Mesenchymal stem cell (in vitro differentiated cells and primary cell): ENCODE results near the gene LAP3.

ENCODE experiments used
- DNase-seq: peaks from one replicate; pipeline ENCODE4 v3.0.0-alpha.2; 2013
- H2AFZ ChIP-seq: one replicate; pipeline ENCODE4 v1.6.1; 2013; ENCODE audit warnings: low read depth, mild to moderate bottlenecking, control low read depth, inconsistent platforms, low read length, moderate library complexity
- H2AK5ac ChIP-seq: 2 replicates; pipeline ENCODE4 v1.6.1; 2013; ENCODE audit warnings: low read length, moderate library complexity, mild to moderate bottlenecking, inconsistent platforms; ENCODE audit not compliant: severe bottlenecking
- H2BK120ac ChIP-seq: one replicate; pipeline ENCODE4 v1.6.1; 2013; ENCODE audit warnings: low read depth, mild to moderate bottlenecking, inconsistent platforms, low read length, moderate library complexity
- H2BK12ac ChIP-seq, 2 experiments: one replicate each; pipeline ENCODE4 v1.6.1; 2013; ENCODE audit warnings: inconsistent platforms in 2 of 2, low read length in 2 of 2, mild to moderate bottlenecking in 2 of 2, moderate library complexity in 2 of 2, control low read depth in 1 of 2
- H2BK15ac ChIP-seq: one replicate; pipeline ENCODE4 v1.6.1; 2013; ENCODE audit warnings: mild to moderate bottlenecking, low read depth, inconsistent platforms; ENCODE audit not compliant: poor library complexity, severe bottlenecking
- H2BK5ac ChIP-seq: 2 replicates; pipeline ENCODE4 v1.6.1; 2013; ENCODE audit warnings: low read depth, mild to moderate bottlenecking, low read length, control low read depth, inconsistent platforms; ENCODE audit not compliant: poor library complexity, severe bottlenecking
- H3K14ac ChIP-seq, 2 experiments: one replicate each; pipeline ENCODE4 v1.6.1; 2013; ENCODE audit warnings: inconsistent platforms in 2 of 2, low read length in 2 of 2, control low read depth in 1 of 2, mild to moderate bottlenecking in 1 of 2, moderate library complexity in 1 of 2
- H3K18ac ChIP-seq, 2 experiments: one replicate each; pipeline ENCODE4 v1.6.1; 2013; ENCODE audit warnings: inconsistent platforms in 2 of 2, low read length in 2 of 2, control low read depth in 1 of 2, low read depth in 1 of 2, mild to moderate bottlenecking in 1 of 2
- H3K23ac ChIP-seq, 2 experiments: one replicate each; pipeline ENCODE4 v1.6.1; 2013; ENCODE audit warnings: inconsistent platforms in 2 of 2, low read length in 2 of 2, mild to moderate bottlenecking in 2 of 2, moderate library complexity in 2 of 2, control low read depth in 1 of 2
- H3K27ac ChIP-seq: 2 replicates; pipeline ENCODE4 v1.5.1; 2013; ENCODE audit warnings: mild to moderate bottlenecking, moderate library complexity, low read length, control low read depth, inconsistent platforms; ENCODE audit not compliant: poor library complexity, severe bottlenecking
- H3K27me3 ChIP-seq, 2 experiments: 2 replicates each; pipeline versions ENCODE4 v1.6.1 to v1.7.0; 2013; ENCODE audit warnings: low read length in 2 of 2, mild to moderate bottlenecking in 2 of 2, moderate library complexity in 2 of 2, control low read depth in 1 of 2, inconsistent platforms in 1 of 2; ENCODE audit not compliant: control insufficient read depth in 1 of 2, insufficient read depth in 1 of 2
- H3K36me3 ChIP-seq, 2 experiments: 2 replicates each; pipeline versions ENCODE4 v1.6.1 to v1.7.0; 2013; ENCODE audit warnings: low read length in 2 of 2, control low read depth in 1 of 2, inconsistent platforms in 1 of 2, low read depth in 1 of 2, mild to moderate bottlenecking in 1 of 2; ENCODE audit not compliant: insufficient read depth in 2 of 2, control insufficient read depth in 1 of 2
- H3K4ac ChIP-seq, 2 experiments: one replicate each; pipeline ENCODE4 v1.6.1; 2013; ENCODE audit warnings: inconsistent platforms in 2 of 2, low read length in 2 of 2, mild to moderate bottlenecking in 2 of 2, moderate library complexity in 2 of 2, control low read depth in 1 of 2, low read depth in 1 of 2
- H3K4me1 ChIP-seq: 2 replicates; pipeline ENCODE4 v1.6.1; 2013; ENCODE audit warnings: low read depth, low read length, control low read depth; ENCODE audit not compliant: control insufficient read depth, insufficient read depth
- H3K4me2 ChIP-seq: 2 replicates; pipeline ENCODE4 v1.6.1; 2013; ENCODE audit warnings: low read length, mild to moderate bottlenecking, inconsistent platforms; ENCODE audit not compliant: poor library complexity, severe bottlenecking
- H3K4me3 ChIP-seq, 2 experiments: 2 replicates each; pipeline versions ENCODE4 v1.5.1 to v1.7.0; 2013; ENCODE audit warnings: low read length in 2 of 2, mild to moderate bottlenecking in 2 of 2, control low read depth in 1 of 2, low read depth in 1 of 2; ENCODE audit not compliant: insufficient read depth in 1 of 2
- H3K79me1 ChIP-seq: replicated peaks from 2 replicates; pipeline ENCODE4 v1.6.1; 2013; ENCODE audit warnings: mild to moderate bottlenecking, control low read depth, low read length, inconsistent platforms; ENCODE audit not compliant: poor library complexity, severe bottlenecking
- H3K9ac ChIP-seq: 2 replicates; pipeline ENCODE4 v1.7.0; 2013; ENCODE audit warnings: mild to moderate bottlenecking, low read length, moderate library complexity
- H3K9me3 ChIP-seq: 2 replicates; pipeline ENCODE4 v1.7.0; 2013; ENCODE audit warnings: mild to moderate bottlenecking, low read length; ENCODE audit not compliant: control insufficient read depth
- H4K8ac ChIP-seq: one replicate; pipeline ENCODE4 v1.6.1; 2013; ENCODE audit warnings: inconsistent platforms, mild to moderate bottlenecking, low read length, moderate library complexity
- H4K91ac ChIP-seq: one replicate; pipeline ENCODE4 v1.6.1; 2013; ENCODE audit warnings: mild to moderate bottlenecking, low read length, inconsistent platforms
- WGBS: methylation state at CpG from one replicate; pipeline ENCODE4 v1.1.7; 2013; ENCODE audit warnings: mixed read lengths; 5-methylcytosine and 5-hydroxymethylcytosine counted together

LAP3 gene

GRCh38 chr4:17587094-17587822 lies 10.3 kb downstream of the LAP3 start:
- H2BK120ac ChIP-seq: no peak overlapping the region
- WGBS: 98% methylated on average over 8 of the region's 9 CpGs
- no peak for DNase-seq

GRCh38 chr4:17589355-17589754 lies 12.4 kb downstream of the LAP3 start:
- Histone ChIP-seq H3K27ac (no peak overlapping the region), H3K9ac (no peak overlapping the region), H4K91ac (no peak overlapping the region), H3K4me1 (no peaks in the 10 kb centered on the region), H3K14ac (no peak overlapping the region), H2BK5ac (no peak overlapping the region), H2AFZ (no peak overlapping the region), H2BK12ac (no peak overlapping the region), H3K4me2 (no peak overlapping the region), H3K23ac (no peak overlapping the region), H2BK15ac (no peak overlapping the region), H3K9me3 (no peaks in the 10 kb centered on the region), H2AK5ac (no peak overlapping the region), H2BK120ac (no peak overlapping the region), H4K8ac (no peak overlapping the region), H3K4ac (no peak overlapping the region), H3K18ac (no peak overlapping the region), H3K4me3 (no peak overlapping the region), H3K79me1 (peaks cover 25% of the 10 kb centered on the region), H3K36me3 (peaks cover 38 to 94% of the 10 kb centered on the region in 2 experiments), H3K27me3 (no peaks in the 10 kb centered on the region)
- no CpG with 5 or more reads among the region's 3 CpGs for WGBS
- DNase-seq: no peak

More at GRCh38 chr4:17587094-17587822, 10.3 kb downstream of the LAP3 start:
- Histone ChIP-seq H3K79me1 (peaks cover 28% of the 10 kb centered on the region), H3K4me3 (no peak overlapping the region), H4K91ac (no peak overlapping the region), H3K4me2 (no peak overlapping the region), H3K18ac (no peak overlapping the region), H2AFZ (no peak overlapping the region), H3K4me1 (no peaks in the 10 kb centered on the region), H4K8ac (no peak overlapping the region), H2BK5ac (no peak overlapping the region), H2BK12ac (no peak overlapping the region), H2BK15ac (no peak overlapping the region), H3K36me3 (peaks cover 54 to 96% of the 10 kb centered on the region in 2 experiments), H3K9me3 (no peaks in the 10 kb centered on the region), H3K9ac (no peak overlapping the region), H3K23ac (no peak overlapping the region), H3K4ac (no peak overlapping the region), H2AK5ac (no peak overlapping the region), H3K27me3 (no peaks in the 10 kb centered on the region), H3K27ac (no peak overlapping the region), H3K14ac (no peak overlapping the region)

GRCh38 chr4:17595471-17596005 lies 18.5 kb downstream of the LAP3 start:
- Histone ChIP-seq H2BK5ac (no peak overlapping the region), H3K27me3 (no peaks in the 10 kb centered on the region), H3K9ac (no peak overlapping the region), H2AFZ (no peak overlapping the region), H2BK15ac (no peak overlapping the region), H3K4me2 (no peak overlapping the region), H4K91ac (no peak overlapping the region), H3K4ac (no peak overlapping the region), H4K8ac (no peak overlapping the region), H2BK12ac (no peak overlapping the region), H2AK5ac (no peak overlapping the region), H3K36me3 (peaks cover 35 to 90% of the 10 kb centered on the region in 2 experiments), H3K4me1 (no peaks in the 10 kb centered on the region), H3K18ac (no peak overlapping the region), H3K79me1 (peaks cover 22% of the 10 kb centered on the region), H2BK120ac (no peak overlapping the region), H3K23ac (no peak overlapping the region), H3K9me3 (no peaks in the 10 kb centered on the region), H3K14ac (no peak overlapping the region), H3K27ac (no peak overlapping the region), H3K4me3 (no peak overlapping the region)
- WGBS: 94% methylated on average over 5 of the region's 6 CpGs
- DNase-seq: no peak

GRCh38 chr4:17597517-17597916 lies 20.5 kb downstream of the LAP3 start:
- H3K9me3 ChIP-seq: no peaks in the 10 kb centered on the region
- H4K91ac ChIP-seq: no peak overlapping the region
- peaks cover 27 to 89% of the 10 kb centered on the region in 2 experiments for H3K36me3 ChIP-seq
- H2AK5ac ChIP-seq: no peak overlapping the region
- no peak overlapping the region for H2AFZ ChIP-seq
- no peak overlapping the region for H3K18ac ChIP-seq
- H4K8ac ChIP-seq: no peak overlapping the region
- H2BK120ac ChIP-seq: no peak overlapping the region
- no peak overlapping the region for H3K23ac ChIP-seq
- no peak overlapping the region for H3K4me3 ChIP-seq
- DNase-seq: peak; percentile 15
- H3K14ac ChIP-seq: no peak overlapping the region
- peaks cover 19% of the 10 kb centered on the region for H3K79me1 ChIP-seq
- no peak overlapping the region for H2BK12ac ChIP-seq
- 79% methylated on average over 4 of the region's 7 CpGs for WGBS
- no peak overlapping the region for H3K4me2 ChIP-seq
- no peak overlapping the region for H3K27ac ChIP-seq
- H3K9ac ChIP-seq: no peak overlapping the region
- H3K4ac ChIP-seq: no peak overlapping the region
- H3K27me3 ChIP-seq: no peaks in the 10 kb centered on the region
- H2BK5ac ChIP-seq: no peak overlapping the region
- H3K4me1 ChIP-seq: no peaks in the 10 kb centered on the region
- H2BK15ac ChIP-seq: no peak overlapping the region
